GM12865 (cell line): ENCODE data around the gene TNIK.
A peak's percentile ranks its signal among the peaks of the same experiment; 100 is the strongest.

Experiments used
- DNase-seq: peaks from one replicate; pipeline ENCODE4 v3.0.0; 2010; ENCODE audit warnings: low read depth
- H3K4me3 ChIP-seq: 2 replicates; pipeline ENCODE4 v1.5.1; 2011; ENCODE audit warnings: mild to moderate bottlenecking, low read depth, low read length, control low read depth
- CTCF ChIP-seq: IDR thresholded peaks from 2 replicates; pipeline ENCODE4 v1.5.1; 2011; ENCODE audit warnings: low read length, control low read depth, low read depth, inconsistent platforms; ENCODE audit not compliant: insufficient read depth; ENCODE audit errors: missing control alignments

Gene TNIK

GRCh38 chr3:171282041-171282440 lies 178.2 kb downstream of the TNIK start:
- no peak for TF ChIP-seq CTCF
- no peak for DNase-seq
- peak overlapping the region; percentile 22; the same call in 1 of the 2 replicates for H3K4me3 ChIP-seq

- DNase-seq: no peak
- no peak for TF ChIP-seq CTCF
- peak overlapping the region; percentile 22; the same call in 1 of the 2 replicates for H3K4me3 ChIP-seq
Measured at GRCh38 chr3:171281256-171281992, 178.8 kb downstream of the TNIK start.

GRCh38 chr3:171279972-171280371 lies 180.2 kb downstream of the TNIK start:
- no peak for DNase-seq
- TF ChIP-seq CTCF: no peak
- H3K4me3 ChIP-seq: no peak overlapping the region

- DNase-seq: no peak
- no peak for TF ChIP-seq CTCF
Measured at GRCh38 chr3:171278299-171278590, 182.0 kb downstream of the TNIK start.

GRCh38 chr3:171277456-171278298 lies 182.5 kb downstream of the TNIK start:
- DNase-seq: no peak
- TF ChIP-seq CTCF: no peak
- no peak overlapping the region for H3K4me3 ChIP-seq

More at GRCh38 chr3:171278299-171278590, 182.0 kb downstream of the TNIK start:
- no peak overlapping the region for H3K4me3 ChIP-seq

- H3K4me3 ChIP-seq: no peak overlapping the region
- no peak for TF ChIP-seq CTCF
- no peak for DNase-seq
Measured at GRCh38 chr3:171276923-171277322, 183.3 kb downstream of the TNIK start.

- DNase-seq: no peak
- TF ChIP-seq CTCF: no peak
- H3K4me3 ChIP-seq: no peak overlapping the region
Measured at GRCh38 chr3:171274222-171274621, 186.0 kb downstream of the TNIK start.
